ENCODE measurements around the gene TNFSF13.

The TNFSF13 gene

GRCh38 chr17:7530023-7530900 is 28.3 kb upstream of the TNFSF13 start:
- no peak overlapping the region for H3K4me3 ChIP-seq (ENCODE audit: insufficient read depth, low read depth, low read length)
- no peaks in the 10 kb centered on the region for H3K4me1 ChIP-seq (ENCODE audit: control insufficient read depth, insufficient read depth, low read length)
- H3K27ac ChIP-seq (ENCODE audit: insufficient read depth, low read depth, low read length, poor library complexity, severe bottlenecking), result no peak overlapping the region
- WGBS, 2 experiments, result 85 to 92% methylated on average over 6 of the region's 6 CpGs
- H3K9me3 ChIP-seq (ENCODE audit: control insufficient read depth, low read length), result no peaks in the 10 kb centered on the region
- no peaks in the 10 kb centered on the region for H3K36me3 ChIP-seq (ENCODE audit: control insufficient read depth, insufficient read depth, low read length)
- no peaks in the 10 kb centered on the region for H3K27me3 ChIP-seq (ENCODE audit: control insufficient read depth, insufficient read depth, low read length, poor library complexity, severe bottlenecking)

GRCh38 chr17:7538050-7538449 is 20.5 kb upstream of the TNFSF13 start:
- Histone ChIP-seq H3K27ac (ENCODE audit: insufficient read depth, low read depth, low read length, poor library complexity, severe bottlenecking) (no peak overlapping the region), H3K36me3 (ENCODE audit: control insufficient read depth, insufficient read depth, low read length) (no peaks in the 10 kb centered on the region), H3K9me3 (ENCODE audit: control insufficient read depth, low read length) (no peaks in the 10 kb centered on the region), H3K27me3 (ENCODE audit: control insufficient read depth, insufficient read depth, low read length, poor library complexity, severe bottlenecking) (peaks cover 3% of the 10 kb centered on the region), H3K4me3 (ENCODE audit: insufficient read depth, low read depth, low read length) (no peak overlapping the region), H3K4me1 (ENCODE audit: control insufficient read depth, insufficient read depth, low read length) (no peaks in the 10 kb centered on the region)
- 79 to 83% methylated on average over 3 of the region's 3 CpGs for WGBS, 2 experiments

DNA sequence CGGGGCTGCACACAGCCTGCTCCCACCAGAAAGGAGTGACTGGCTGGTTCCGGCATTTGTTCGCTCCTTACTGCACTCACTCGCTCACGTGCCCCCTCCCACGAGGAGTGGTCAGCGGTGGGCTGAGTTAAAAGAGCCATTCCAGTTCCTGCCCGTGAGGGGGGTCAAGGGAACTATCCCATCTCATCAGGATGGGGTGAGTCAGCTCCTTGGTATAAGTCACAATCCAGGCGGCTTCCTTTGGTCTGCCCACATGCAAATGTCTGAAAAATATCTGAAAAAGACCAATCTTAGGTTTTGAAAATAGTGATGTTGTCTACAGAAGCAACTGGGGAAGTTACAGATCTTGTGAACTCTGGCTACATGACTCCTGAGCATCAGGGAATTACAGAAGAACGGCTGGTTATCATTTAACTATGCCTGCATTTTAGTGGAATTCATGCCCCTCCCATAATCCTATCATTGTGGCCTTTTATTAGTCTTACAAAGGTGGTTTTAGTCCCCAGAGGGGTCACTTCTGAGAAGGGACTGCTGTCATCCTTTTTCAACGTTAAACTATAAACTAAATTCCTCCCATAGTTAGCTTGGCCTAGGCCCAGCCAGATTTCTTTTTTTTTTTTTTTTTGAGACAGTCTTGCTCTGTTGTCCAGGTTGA is 19.5 kb upstream of the TNFSF13 start:
- WGBS, 2 experiments, result 76 to 81% methylated on average over 11 of the region's 11 CpGs
- Histone ChIP-seq H3K27ac (ENCODE audit: insufficient read depth, low read depth, low read length, poor library complexity, severe bottlenecking) (no peak overlapping the region), H3K9me3 (ENCODE audit: control insufficient read depth, low read length) (no peaks in the 10 kb centered on the region), H3K27me3 (ENCODE audit: control insufficient read depth, insufficient read depth, low read length, poor library complexity, severe bottlenecking) (peaks cover 11% of the 10 kb centered on the region), H3K4me3 (ENCODE audit: insufficient read depth, low read depth, low read length) (no peak overlapping the region), H3K4me1 (ENCODE audit: control insufficient read depth, insufficient read depth, low read length) (no peaks in the 10 kb centered on the region), H3K36me3 (ENCODE audit: control insufficient read depth, insufficient read depth, low read length) (no peaks in the 10 kb centered on the region)

- Histone ChIP-seq H3K4me3 (ENCODE audit: insufficient read depth, low read depth, low read length) (no peak overlapping the region), H3K9me3 (ENCODE audit: control insufficient read depth, low read length) (no peaks in the 10 kb centered on the region), H3K36me3 (ENCODE audit: control insufficient read depth, insufficient read depth, low read length) (no peaks in the 10 kb centered on the region), H3K4me1 (ENCODE audit: control insufficient read depth, insufficient read depth, low read length) (no peaks in the 10 kb centered on the region), H3K27me3 (ENCODE audit: control insufficient read depth, insufficient read depth, low read length, poor library complexity, severe bottlenecking) (peaks cover 11% of the 10 kb centered on the region), H3K27ac (ENCODE audit: insufficient read depth, low read depth, low read length, poor library complexity, severe bottlenecking) (no peak overlapping the region)
- WGBS, 2 experiments, result 89 to 91% methylated on average over 9 of the region's 9 CpGs
These were observed 17.4 kb upstream of the TNFSF13 start for GRCh38 chr17:7541074-7541621.

- peaks cover 31% of the 10 kb centered on the region for H3K27me3 ChIP-seq (ENCODE audit: control insufficient read depth, insufficient read depth, low read length, poor library complexity, severe bottlenecking)
- H3K4me3 ChIP-seq (ENCODE audit: insufficient read depth, low read depth, low read length), result no peak overlapping the region
- H3K9me3 ChIP-seq (ENCODE audit: control insufficient read depth, low read length), result no peaks in the 10 kb centered on the region
- H3K36me3 ChIP-seq (ENCODE audit: control insufficient read depth, insufficient read depth, low read length), result no peaks in the 10 kb centered on the region
- no peaks in the 10 kb centered on the region for H3K4me1 ChIP-seq (ENCODE audit: control insufficient read depth, insufficient read depth, low read length)
- H3K27ac ChIP-seq (ENCODE audit: insufficient read depth, low read depth, low read length, poor library complexity, severe bottlenecking), result no peak overlapping the region
- WGBS, 2 experiments, result 72 to 83% methylated on average over 6 of the region's 6 CpGs
These were observed 13.6 kb upstream of the TNFSF13 start for GRCh38 chr17:7544911-7545310.

GRCh38 chr17:7548585-7549400 is 9.8 kb upstream of the TNFSF13 start, which contains the start of gene TNFSF12:
Gene TNFSF12, plus strand, starts transcription at chr17:7549058. Its CDS starts 96 bp downstream, at chr17:7549154.
- Histone ChIP-seq H3K4me3 (ENCODE audit: insufficient read depth, low read depth, low read length) (peak within 1 kb of the TSS; percentile 54), H3K27me3 (ENCODE audit: control insufficient read depth, insufficient read depth, low read length, poor library complexity, severe bottlenecking) (peaks cover 21% of the 10 kb centered on the region), H3K4me1 (ENCODE audit: control insufficient read depth, insufficient read depth, low read length) (no peaks in the 10 kb centered on the region), H3K36me3 (ENCODE audit: control insufficient read depth, insufficient read depth, low read length) (no peaks in the 10 kb centered on the region), H3K9me3 (ENCODE audit: control insufficient read depth, low read length) (no peaks in the 10 kb centered on the region), H3K27ac (ENCODE audit: insufficient read depth, low read depth, low read length, poor library complexity, severe bottlenecking) (no peak within 1 kb of the TSS)
- WGBS, 2 experiments, result 7% methylated on average over 63 to 65 of the region's 65 CpGs

- H3K4me1 ChIP-seq (ENCODE audit: control insufficient read depth, insufficient read depth, low read length), result no peaks in the 10 kb centered on the region
- H3K9me3 ChIP-seq (ENCODE audit: control insufficient read depth, low read length), result no peaks in the 10 kb centered on the region
- peaks cover 20% of the 10 kb centered on the region for H3K27me3 ChIP-seq (ENCODE audit: control insufficient read depth, insufficient read depth, low read length, poor library complexity, severe bottlenecking)
- 81 to 83% methylated on average over 20 of the region's 20 CpGs for WGBS, 2 experiments
- peak overlapping the region; percentile 54 for H3K4me3 ChIP-seq (ENCODE audit: insufficient read depth, low read depth, low read length)
- no peaks in the 10 kb centered on the region for H3K36me3 ChIP-seq (ENCODE audit: control insufficient read depth, insufficient read depth, low read length)
- no peak overlapping the region for H3K27ac ChIP-seq (ENCODE audit: insufficient read depth, low read depth, low read length, poor library complexity, severe bottlenecking)
These were observed 9.0 kb upstream of the TNFSF13 start for GRCh38 chr17:7549401-7550055.

DNA sequence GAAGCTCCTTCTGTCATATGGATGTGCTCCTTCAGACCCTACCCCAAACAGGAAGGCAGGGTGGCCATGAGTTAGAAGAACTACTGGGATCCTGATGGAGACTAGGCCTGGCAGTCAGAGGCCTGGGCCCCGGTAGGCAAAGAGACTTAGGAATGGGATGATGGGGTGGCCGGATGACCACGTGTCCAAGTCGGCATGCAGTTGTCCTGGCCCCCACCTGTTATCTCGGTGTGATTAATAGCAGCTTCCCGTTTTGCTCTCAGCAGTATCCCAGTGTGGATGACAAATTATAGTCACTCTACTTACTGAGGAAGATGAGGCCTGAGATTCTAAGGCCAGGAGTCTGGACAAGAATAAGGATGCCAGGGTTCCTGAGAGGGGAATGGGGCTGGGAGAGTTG is 8.2 kb upstream of the TNFSF13 start:
- no peak overlapping the region for H3K27ac ChIP-seq (ENCODE audit: insufficient read depth, low read depth, low read length, poor library complexity, severe bottlenecking)
- no peaks in the 10 kb centered on the region for H3K9me3 ChIP-seq (ENCODE audit: control insufficient read depth, low read length)
- H3K27me3 ChIP-seq (ENCODE audit: control insufficient read depth, insufficient read depth, low read length, poor library complexity, severe bottlenecking), result peaks cover 20% of the 10 kb centered on the region
- no peaks in the 10 kb centered on the region for H3K4me1 ChIP-seq (ENCODE audit: control insufficient read depth, insufficient read depth, low read length)
- no peak overlapping the region for H3K4me3 ChIP-seq (ENCODE audit: insufficient read depth, low read depth, low read length)
- no peaks in the 10 kb centered on the region for H3K36me3 ChIP-seq (ENCODE audit: control insufficient read depth, insufficient read depth, low read length)
- 87 to 89% methylated on average over 6 of the region's 6 CpGs for WGBS, 2 experiments

GRCh38 chr17:7551396-7551795 is 7.2 kb upstream of the TNFSF13 start:
- no peaks in the 10 kb centered on the region for H3K9me3 ChIP-seq (ENCODE audit: control insufficient read depth, low read length)
- H3K36me3 ChIP-seq (ENCODE audit: control insufficient read depth, insufficient read depth, low read length), result no peaks in the 10 kb centered on the region
- H3K27me3 ChIP-seq (ENCODE audit: control insufficient read depth, insufficient read depth, low read length, poor library complexity, severe bottlenecking), result peaks cover 20% of the 10 kb centered on the region
- H3K4me1 ChIP-seq (ENCODE audit: control insufficient read depth, insufficient read depth, low read length), result no peaks in the 10 kb centered on the region
- WGBS, 2 experiments, result 90 to 91% methylated on average over 3 to 4 of the region's 4 CpGs
- no peak overlapping the region for H3K4me3 ChIP-seq (ENCODE audit: insufficient read depth, low read depth, low read length)
- no peak overlapping the region for H3K27ac ChIP-seq (ENCODE audit: insufficient read depth, low read depth, low read length, poor library complexity, severe bottlenecking)
